PC-9 (cell line): ENCODE results near the gene SYTL5. TPM values are rescaled to one million over a fixed set of nuclear protein-coding genes. Genes with fewer than 3 reads are reported as not detected.

Experiments used
- BruUV-seq: library from RNA; stranded (reverse); fragments of 400-500 nt; replicated peaks from 2 replicates; lab custom pipeline; 2021; lab: Mats Ljungman, UMichigan
- CTCF ChIA-PET: fragments of 300-600 bp; sonication (Branson Sonifier 250); formaldehyde crosslinking; loops from one replicate; lab custom pipeline; 2022; ENCODE audit warnings: antibody characterized with exemption; lab: Charles Lee
- POLR2A ChIA-PET: fragments of 300-600 bp; sonication (Branson Sonifier 250); formaldehyde crosslinking; loops from one replicate; lab custom pipeline; 2022; ENCODE audit warnings: antibody characterized with exemption; ENCODE audit not compliant: unreplicated experiment; lab: Charles Lee
- DNase-seq, 2 experiments: peaks; one replicate each; pipeline versions ENCODE4 v3.0.0 to v3.0.0-alpha.2; 2015 to 2022; ENCODE audit warnings: mixed read lengths in 1 of 2
- H2AFZ ChIP-seq: fragments of 200-600 bp; sonication (generic); 2 replicates; pipeline ENCODE4 v1.8.1; 2017; ENCODE audit warnings: antibody characterized with exemption
- H3F3A ChIP-seq: fragments of 200-600 bp; sonication (generic); 2 replicates; pipeline ENCODE4 v1.8.1; 2017; ENCODE audit warnings: antibody characterized with exemption, mild to moderate bottlenecking, low read depth; ENCODE audit not compliant: insufficient read depth
- H3K27ac ChIP-seq: fragments of 200-600 bp; sonication (generic); 2 replicates; pipeline ENCODE4 v1.6.1; 2016; ENCODE audit warnings: mixed run types
- H3K27me3 ChIP-seq: fragments of 200-600 bp; sonication (generic); 2 replicates; pipeline ENCODE4 v1.6.1; 2016; ENCODE audit warnings: low read depth, mixed run types; ENCODE audit not compliant: insufficient read depth
- H3K36me3 ChIP-seq: fragments of 200-600 bp; sonication (generic); 2 replicates; pipeline ENCODE4 v1.6.1; 2016; ENCODE audit warnings: low read depth, mixed run types
- H3K4me1 ChIP-seq: fragments of 200-600 bp; sonication (generic); replicated peaks from 2 replicates; pipeline ENCODE4 v1.6.1; 2016; ENCODE audit warnings: mixed run types; ENCODE audit not compliant: insufficient read depth
- H3K4me2 ChIP-seq: fragments of 200-600 bp; sonication (generic); 2 replicates; pipeline ENCODE4 v1.6.1; 2017; ENCODE audit warnings: mixed run types
- H3K4me3 ChIP-seq: fragments of 200-600 bp; sonication (generic); 2 replicates; pipeline ENCODE4 v1.6.1; 2016; ENCODE audit warnings: mixed run types
- H3K79me2 ChIP-seq: fragments of 200-600 bp; sonication (generic); 2 replicates; pipeline ENCODE4 v1.6.1; 2017; ENCODE audit warnings: low read depth, mixed run types
- H3K9me2 ChIP-seq: fragments of 200-600 bp; sonication (generic); 2 replicates; pipeline ENCODE4 v1.8.1; 2017; ENCODE audit warnings: mild to moderate bottlenecking; ENCODE audit not compliant: insufficient read depth
- H3K9me3 ChIP-seq: fragments of 200-600 bp; sonication (generic); 2 replicates; pipeline ENCODE4 v1.8.1; 2016; ENCODE audit warnings: low read depth; ENCODE audit not compliant: insufficient read depth
- H4K20me1 ChIP-seq: fragments of 200-600 bp; sonication (generic); 2 replicates; pipeline ENCODE4 v1.8.1; 2017; ENCODE audit not compliant: insufficient read depth
- EZH2 ChIP-seq: fragments of 200-600 bp; sonication (generic); IDR thresholded peaks from 2 replicates; pipeline ENCODE4 v1.8.0; 2017; ENCODE audit warnings: antibody characterized with exemption, low read depth
- intact Hi-C: fragments of 100-400 bp; cut with micrococcal nuclease; formaldehyde crosslinking; loops from one replicate; pipeline ENCODE4 v1.10.0; 2022; ENCODE audit not compliant: unreplicated experiment
- total RNA-seq: library from RNA; stranded (reverse); gene quantifications from 2 replicates; pipeline ENCODE4 v1.2.3, GENCODE V29; 2021
- TF ChIP-seq, protein P1 (sequence below): fragments of 200-600 bp; sonication (generic); conservative IDR thresholded peaks from 2 replicates; pipeline ENCODE4 v1.6.1; 2017; ENCODE audit warnings: mixed run types, antibody characterized with exemption, mild to moderate bottlenecking, moderate library complexity

Gene SYTL5
- total RNA-seq, 1 experiment from 2014 or later = not detected

GRCh38 chrX:38050806-38051205, 44.5 kb downstream of the SYTL5 start:
- intact Hi-C loops = no loop called here
- H3K4me3 ChIP-seq = no peak overlapping the region
- H3K9me3 ChIP-seq = no peaks in the 10 kb centered on the region
- no peaks in the 10 kb centered on the region for H3K9me2 ChIP-seq
- DNase-seq = no peak
- H3F3A ChIP-seq = no peaks in the 10 kb centered on the region
- no peaks in the 10 kb centered on the region for H3K27me3 ChIP-seq
- H3K4me1 ChIP-seq = no peaks in the 10 kb centered on the region
- H2AFZ ChIP-seq = no peak overlapping the region
- ChIA-PET CTCF (no interaction called here), POLR2A (no interaction called here)
- no peaks in the 10 kb centered on the region for H4K20me1 ChIP-seq
- H3K27ac ChIP-seq = no peak overlapping the region
- no TSS peak for BruUV-seq
- TF ChIP-seq, protein P1, sequence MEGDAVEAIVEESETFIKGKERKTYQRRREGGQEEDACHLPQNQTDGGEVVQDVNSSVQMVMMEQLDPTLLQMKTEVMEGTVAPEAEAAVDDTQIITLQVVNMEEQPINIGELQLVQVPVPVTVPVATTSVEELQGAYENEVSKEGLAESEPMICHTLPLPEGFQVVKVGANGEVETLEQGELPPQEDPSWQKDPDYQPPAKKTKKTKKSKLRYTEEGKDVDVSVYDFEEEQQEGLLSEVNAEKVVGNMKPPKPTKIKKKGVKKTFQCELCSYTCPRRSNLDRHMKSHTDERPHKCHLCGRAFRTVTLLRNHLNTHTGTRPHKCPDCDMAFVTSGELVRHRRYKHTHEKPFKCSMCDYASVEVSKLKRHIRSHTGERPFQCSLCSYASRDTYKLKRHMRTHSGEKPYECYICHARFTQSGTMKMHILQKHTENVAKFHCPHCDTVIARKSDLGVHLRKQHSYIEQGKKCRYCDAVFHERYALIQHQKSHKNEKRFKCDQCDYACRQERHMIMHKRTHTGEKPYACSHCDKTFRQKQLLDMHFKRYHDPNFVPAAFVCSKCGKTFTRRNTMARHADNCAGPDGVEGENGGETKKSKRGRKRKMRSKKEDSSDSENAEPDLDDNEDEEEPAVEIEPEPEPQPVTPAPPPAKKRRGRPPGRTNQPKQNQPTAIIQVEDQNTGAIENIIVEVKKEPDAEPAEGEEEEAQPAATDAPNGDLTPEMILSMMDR = no peak
- TF ChIP-seq EZH2 = no peak
- H3K4me2 ChIP-seq = no peak overlapping the region
- H3K36me3 ChIP-seq = no peaks in the 10 kb centered on the region
- no peaks in the 10 kb centered on the region for H3K79me2 ChIP-seq

DNA sequence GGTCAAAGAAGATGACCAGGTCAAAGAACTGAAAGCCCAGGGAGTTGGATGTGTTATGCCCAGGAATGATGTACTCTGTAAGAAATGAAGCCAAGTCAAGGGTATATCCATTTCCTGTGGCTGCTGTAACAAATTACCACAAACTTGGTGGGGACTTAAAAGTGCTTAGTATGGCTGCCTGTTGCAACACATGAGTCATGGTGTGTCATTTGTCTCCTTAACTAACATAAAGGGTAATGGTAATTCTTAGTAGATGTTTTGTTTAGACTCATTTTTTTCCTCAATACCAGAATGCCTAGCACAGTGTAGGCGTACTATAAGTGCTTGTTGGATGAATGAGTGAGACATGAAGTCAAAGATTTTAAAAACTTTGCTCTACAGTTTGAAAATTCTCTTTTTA, 45.7 kb downstream of the SYTL5 start:
- no peaks in the 10 kb centered on the region for H3K4me1 ChIP-seq
- H3K79me2 ChIP-seq = no peaks in the 10 kb centered on the region
- no peak overlapping the region for H3K4me2 ChIP-seq
- no peak overlapping the region for H3K27ac ChIP-seq
- CTCF ChIA-PET = no interaction called here
- POLR2A ChIA-PET = no interaction called here
- H2AFZ ChIP-seq = no peak overlapping the region
- intact Hi-C loops = no loop called here
- no peaks in the 10 kb centered on the region for H3K27me3 ChIP-seq
- no peaks in the 10 kb centered on the region for H3K36me3 ChIP-seq
- no peak for DNase-seq
- no peaks in the 10 kb centered on the region for H3K9me3 ChIP-seq
- no peak overlapping the region for H3K4me3 ChIP-seq
- no TSS peak for BruUV-seq
- TF ChIP-seq, protein P1 = no peak
- no peak for TF ChIP-seq EZH2
- H3K9me2 ChIP-seq = no peaks in the 10 kb centered on the region
- H3F3A ChIP-seq = no peaks in the 10 kb centered on the region
- no peaks in the 10 kb centered on the region for H4K20me1 ChIP-seq

DNA sequence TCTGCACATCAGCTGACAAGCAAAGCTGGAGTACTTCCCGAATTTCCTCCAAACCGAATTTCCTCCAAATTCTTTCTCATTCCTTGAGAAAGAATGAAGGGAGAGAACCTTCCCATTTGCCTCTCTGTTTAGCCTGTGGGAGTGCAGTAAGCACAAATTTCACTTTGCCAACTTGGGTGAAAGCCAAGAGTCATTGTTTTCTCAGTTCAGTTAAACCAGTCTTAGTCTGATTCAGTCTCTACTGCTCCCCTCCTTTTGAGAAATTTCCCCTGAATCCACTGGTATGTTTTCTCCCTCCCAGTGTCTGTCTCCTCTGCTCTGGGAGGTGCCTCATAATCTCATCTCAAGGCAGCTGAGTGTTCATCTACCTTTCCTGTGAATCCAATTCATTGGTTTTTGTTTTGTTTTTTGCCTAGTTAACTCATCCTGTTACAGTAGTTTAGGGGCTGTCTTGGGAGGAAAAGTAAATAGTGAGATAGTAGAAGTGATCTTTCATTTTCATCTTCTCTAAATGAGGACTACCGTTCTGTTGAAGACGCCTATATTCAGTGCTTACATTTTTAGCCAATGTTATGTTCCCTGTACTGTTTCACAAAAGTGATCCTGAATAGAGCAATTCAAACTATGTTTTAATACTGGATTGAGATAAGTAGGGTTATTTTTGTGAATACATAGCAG, 49.0 kb downstream of the SYTL5 start:
- POLR2A ChIA-PET = no interaction called here
- Histone ChIP-seq H3K4me2 (no peak overlapping the region), H3K4me1 (no peaks in the 10 kb centered on the region), H3K9me2 (no peaks in the 10 kb centered on the region), H3F3A (no peaks in the 10 kb centered on the region), H3K27me3 (no peaks in the 10 kb centered on the region), H3K9me3 (no peaks in the 10 kb centered on the region), H3K79me2 (no peaks in the 10 kb centered on the region), H3K36me3 (no peaks in the 10 kb centered on the region), H3K27ac (no peak overlapping the region), H3K4me3 (no peak overlapping the region), H2AFZ (no peak overlapping the region), H4K20me1 (no peaks in the 10 kb centered on the region)
- CTCF ChIA-PET = no interaction called here
- DNase-seq = no peak
- no TSS peak for BruUV-seq
- intact Hi-C loops = no loop called here
- TF ChIP-seq, protein P1 = no peak
- TF ChIP-seq EZH2 = no peak
